H9 (cell line): ENCODE data around the gene GPR150. TPM values are rescaled to one million over a fixed set of nuclear protein-coding genes. Genes with fewer than 3 reads are reported as not detected.

Source experiments
- DNase-seq: peaks from one replicate; pipeline ENCODE4 v3.0.0-alpha.2; 2017
- H2AFZ ChIP-seq: one replicate; pipeline ENCODE4 v1.6.1; 2013; ENCODE audit warnings: mild to moderate bottlenecking, low read length, control low read depth, moderate library complexity
- H2AK5ac ChIP-seq: 2 replicates; pipeline ENCODE4 v1.6.1; 2013; ENCODE audit warnings: low read length, control low read depth, mixed read lengths; ENCODE audit not compliant: insufficient read length
- H2BK120ac ChIP-seq: one replicate; pipeline ENCODE4 v1.6.1; 2013; ENCODE audit warnings: low read depth, mild to moderate bottlenecking, low read length, control low read depth, inconsistent platforms; ENCODE audit not compliant: poor library complexity, severe bottlenecking
- H2BK12ac ChIP-seq: 2 replicates; pipeline ENCODE4 v1.6.1; 2013; ENCODE audit warnings: low read length, control low read depth, mixed read lengths, low read depth; ENCODE audit not compliant: insufficient read length
- H2BK15ac ChIP-seq: 2 replicates; pipeline ENCODE4 v1.6.1; 2013; ENCODE audit warnings: low read depth, low read length, control low read depth
- H2BK20ac ChIP-seq: one replicate; pipeline ENCODE4 v1.6.1; 2013; ENCODE audit warnings: low read depth, mild to moderate bottlenecking, low read length, control low read depth, inconsistent platforms; ENCODE audit not compliant: poor library complexity, severe bottlenecking
- H2BK5ac ChIP-seq: 2 replicates; pipeline ENCODE4 v1.6.1; 2013; ENCODE audit warnings: low read length, control low read depth, mixed read lengths; ENCODE audit not compliant: insufficient read length
- H3K14ac ChIP-seq: 2 replicates; pipeline ENCODE4 v1.6.1; 2013; ENCODE audit warnings: low read length, control low read depth; ENCODE audit not compliant: insufficient read depth
- H3K18ac ChIP-seq: 2 replicates; pipeline ENCODE4 v1.6.1; 2013; ENCODE audit warnings: low read depth, mild to moderate bottlenecking, mixed read lengths, low read length, control low read depth; ENCODE audit not compliant: insufficient read length
- H3K23ac ChIP-seq: 2 replicates; pipeline ENCODE4 v1.6.1; 2013; ENCODE audit warnings: low read length, control low read depth, mixed read lengths, low read depth; ENCODE audit not compliant: insufficient read length
- H3K23me2 ChIP-seq: 2 replicates; pipeline ENCODE4 v1.6.1; 2013; ENCODE audit warnings: low read depth, mild to moderate bottlenecking, mixed read lengths, low read length, control low read depth; ENCODE audit not compliant: insufficient read length, poor library complexity, severe bottlenecking
- H3K27ac ChIP-seq: 2 replicates; pipeline ENCODE4 v1.5.1; 2013; ENCODE audit warnings: low read length, control low read depth, mixed read lengths, low read depth; ENCODE audit not compliant: insufficient read length
- H3K27me3 ChIP-seq: 2 replicates; pipeline ENCODE4 v1.6.1; 2013; ENCODE audit warnings: low read length, control low read depth, inconsistent platforms; ENCODE audit not compliant: insufficient read depth
- H3K4ac ChIP-seq: 2 replicates; pipeline ENCODE4 v1.6.1; 2013; ENCODE audit warnings: low read depth, mild to moderate bottlenecking, control low read depth, inconsistent platforms, low read length, moderate library complexity
- H3K4me1 ChIP-seq: 2 replicates; pipeline ENCODE4 v1.6.1; 2013; ENCODE audit warnings: low read length, control low read depth, inconsistent platforms; ENCODE audit not compliant: insufficient read depth
- H3K4me2 ChIP-seq: 2 replicates; pipeline ENCODE4 v1.6.1; 2013; ENCODE audit warnings: low read length, control low read depth, mixed read lengths; ENCODE audit not compliant: insufficient read length, insufficient read depth
- H3K56ac ChIP-seq: 2 replicates; pipeline ENCODE4 v1.6.1; 2013; ENCODE audit warnings: low read depth, mild to moderate bottlenecking, mixed read lengths, low read length, control low read depth; ENCODE audit not compliant: insufficient read length
- H3K79me1 ChIP-seq: 2 replicates; pipeline ENCODE4 v1.6.1; 2013; ENCODE audit warnings: low read depth, mild to moderate bottlenecking, moderate library complexity, low read length, control low read depth, inconsistent platforms; ENCODE audit not compliant: insufficient read depth, poor library complexity, severe bottlenecking
- H3K79me2 ChIP-seq: 2 replicates; pipeline ENCODE4 v1.6.1; 2013; ENCODE audit warnings: low read length, control low read depth, inconsistent platforms; ENCODE audit not compliant: insufficient read depth
- H3K9ac ChIP-seq: 2 replicates; pipeline ENCODE4 v1.6.1; 2013; ENCODE audit warnings: low read length, control low read depth, mixed read lengths; ENCODE audit not compliant: insufficient read length; ENCODE audit errors: extremely low read depth
- H3K9me3 ChIP-seq: one replicate; pipeline ENCODE4 v1.6.1; 2013; ENCODE audit warnings: low read depth, low read length, inconsistent platforms; ENCODE audit not compliant: control insufficient read depth
- H3T11ph ChIP-seq: one replicate; pipeline ENCODE4 v1.6.1; 2013; ENCODE audit warnings: mild to moderate bottlenecking, low read length, control low read depth, inconsistent platforms
- H4K20me1 ChIP-seq: one replicate; pipeline ENCODE4 v1.6.1; 2013; ENCODE audit not compliant: control insufficient read depth, insufficient read length, insufficient read depth
- H4K5ac ChIP-seq: 2 replicates; pipeline ENCODE4 v1.6.1; 2013; ENCODE audit warnings: low read depth, mild to moderate bottlenecking, mixed read lengths, low read length, control low read depth; ENCODE audit not compliant: insufficient read length
- H4K8ac ChIP-seq: replicated peaks from 2 replicates; pipeline ENCODE4 v1.6.1; 2013; ENCODE audit warnings: low read length, control low read depth, mixed read lengths, low read depth; ENCODE audit not compliant: insufficient read length
- H4K91ac ChIP-seq: 2 replicates; pipeline ENCODE4 v1.6.1; 2013; ENCODE audit warnings: low read depth, mild to moderate bottlenecking, moderate library complexity, mixed read lengths, low read length, control low read depth; ENCODE audit not compliant: insufficient read length
- H3K27ac Mint-ChIP-seq, 3 experiments: 2 replicates in 2 of 3; 3 replicates in 1 of 3; pipeline ENCODE4 v1.8.0; 2020 to 2021; ENCODE audit warnings: mixed read lengths in 3 of 3, mild to moderate bottlenecking in 1 of 3, moderate library complexity in 1 of 3
- H3K27me3 Mint-ChIP-seq: 2 replicates; pipeline ENCODE4 v1.8.0; 2021; ENCODE audit warnings: low read depth, mild to moderate bottlenecking, moderate library complexity, mixed read lengths
- H3K36me3 Mint-ChIP-seq, 3 experiments: 2 replicates in 2 of 3; 3 replicates in 1 of 3; pipeline ENCODE4 v1.8.0; 2020 to 2021; ENCODE audit warnings: low read depth in 3 of 3, mixed read lengths in 3 of 3; ENCODE audit not compliant: insufficient read depth in 1 of 3
- H3K4me1 Mint-ChIP-seq, 2 experiments: 2 replicates each; pipeline ENCODE4 v1.8.0; 2020; ENCODE audit warnings: mixed read lengths in 2 of 2
- H3K4me3 Mint-ChIP-seq, 2 experiments: 2 replicates in 1 of 2; 3 replicates in 1 of 2; pipeline ENCODE4 v1.8.0; 2020 to 2021; ENCODE audit warnings: mild to moderate bottlenecking in 2 of 2, mixed read lengths in 2 of 2, moderate library complexity in 1 of 2
- H3K9me3 Mint-ChIP-seq, 2 experiments: 2 replicates in 1 of 2; 3 replicates in 1 of 2; pipeline ENCODE4 v1.8.0; 2020; ENCODE audit warnings: mild to moderate bottlenecking in 2 of 2, mixed read lengths in 2 of 2, moderate library complexity in 1 of 2
- CTCF ChIP-seq: fragments of 200-600 bp; sonication (generic); conservative IDR thresholded peaks from 3 replicates; pipeline ENCODE4 v1.8.0; 2021; ENCODE audit warnings: antibody characterized with exemption, mild to moderate bottlenecking
- WGBS: extraction: QIAGEN DNeasy Blood & Tissue Kit; methylation state at CpG from one replicate; pipeline ENCODE4 v1.1.7; 2013; ENCODE audit warnings: missing lambda C conversion rate, low lambda C conversion rate, mixed read lengths; ENCODE audit not compliant: insufficient read length; ENCODE audit errors: extremely low coverage; 5-methylcytosine and 5-hydroxymethylcytosine counted together
- total RNA-seq: library from RNA; stranded (reverse); gene quantifications from 2 replicates; pipeline ENCODE4 v1.2.1, GENCODE V29; 2021

Gene GPR150
- total RNA-seq, 1 experiment from 2014 or later = not detected

- H4K8ac ChIP-seq = no peak overlapping the region
- peaks cover 0 to 5% of the 10 kb centered on the region in 2 experiments; a peak in 1 of 4 replicates for H3K4me1 Mint-ChIP-seq
- peaks cover 7 to 14% (median 9%) of the 10 kb centered on the region in 3 experiments for H3K36me3 Mint-ChIP-seq
- H3K4me2 ChIP-seq = no peak overlapping the region
- no peak overlapping the region for H3K9ac ChIP-seq
- H3K18ac ChIP-seq = no peak overlapping the region
- H3K4me3 Mint-ChIP-seq = no peak overlapping the region
- no peak overlapping the region for H3K14ac ChIP-seq
- TF ChIP-seq CTCF = no peak
- H2AK5ac ChIP-seq = no peak overlapping the region
- no peak overlapping the region for H2BK15ac ChIP-seq
- no peak overlapping the region for H3K27ac ChIP-seq
- no peaks in the 10 kb centered on the region for H3K79me2 ChIP-seq
- peaks cover 5% of the 10 kb centered on the region for H3K9me3 ChIP-seq
- H2BK5ac ChIP-seq = no peak overlapping the region
- H4K20me1 ChIP-seq = no peaks in the 10 kb centered on the region
- no peak overlapping the region for H2AFZ ChIP-seq
- H3K27me3 ChIP-seq = no peaks in the 10 kb centered on the region
- H4K5ac ChIP-seq = no peak overlapping the region
- peaks cover 10 to 11% of the 10 kb centered on the region in 2 experiments; a peak in 4 of 5 replicates for H3K9me3 Mint-ChIP-seq
- peaks cover 3% of the 10 kb centered on the region; the same call in 1 of the 2 replicates for H3K27me3 Mint-ChIP-seq
- H3T11ph ChIP-seq = no peak overlapping the region
- WGBS = no CpG with 5 or more reads among the region's 3 CpGs
- no peak overlapping the region for H3K23ac ChIP-seq
- no peaks in the 10 kb centered on the region for H3K79me1 ChIP-seq
- H3K4ac ChIP-seq = no peak overlapping the region
- no peak for DNase-seq
- H2BK120ac ChIP-seq = no peak overlapping the region
- H3K23me2 ChIP-seq = no peaks in the 10 kb centered on the region
- no peak overlapping the region for H3K56ac ChIP-seq
- H3K27ac Mint-ChIP-seq = no peak overlapping the region
- no peaks in the 10 kb centered on the region for H3K4me1 ChIP-seq
- H2BK20ac ChIP-seq = no peak overlapping the region
- H2BK12ac ChIP-seq = no peak overlapping the region
- no peak overlapping the region for H4K91ac ChIP-seq
Measured at GRCh38 chr5:95634081-95634480, 14.2 kb downstream of the GPR150 start.
